Pancreas (tissue), 10 donors: ENCODE results near the gene CCR5. TPM values are rescaled to one million over a fixed set of nuclear protein-coding genes. Genes with fewer than 3 reads are reported as not detected.
A peak's percentile ranks its signal among the peaks of the same experiment; 100 is the strongest.
"Not testable (repeated sequence)": the region's sequence is repeated elsewhere in the genome, so short reads cannot be mapped to it uniquely, and the experiment has no call there.

ENCODE experiments used
- ATAC-seq, 4 donors: fragments of 200-7000 bp; cut with Tn5 transposase; one replicate each; pipeline versions ENCODE4 v1.8.0 to v1.9.1; 2020; ENCODE audit warnings: mild to moderate bottlenecking in 4 of 4, moderate library complexity in 4 of 4
- DNase-seq, 6 donors: peaks; one replicate each; pipeline ENCODE4 v3.0.0-alpha.2; 2020
- FAIRE-seq: peaks from 2 replicates; lab custom pipeline; 2012; peaks lifted over from hg19 to GRCh38; lab: Jason Lieb, UNC
- H3K27ac ChIP-seq, 4 donors: fragments of 200-600 bp; sonication (generic); 1 replicate in 3 of 4; 2 replicates in 1 of 4; pipeline versions ENCODE4 v1.5.0 to v1.8.0; 2020
- H3K27me3 ChIP-seq, 4 donors: fragments of 200-600 bp; one replicate each; pipeline ENCODE4 v1.8.0; 2021
- H3K36me3 ChIP-seq, 3 donors: fragments of 200-600 bp; sonication (generic) in 1 of 3; one replicate each; pipeline versions ENCODE4 v1.5.0 to v1.8.0; 2020 to 2021
- H3K4me1 ChIP-seq, 3 donors: fragments of 200-600 bp; one replicate each; pipeline ENCODE4 v1.8.0; 2021
- H3K4me3 ChIP-seq, 4 donors: fragments of 200-600 bp; sonication (generic) in 2 of 4; one replicate each; pipeline versions ENCODE4 v1.5.0 to v1.8.0; 2020 to 2021
- H3K9me3 ChIP-seq, 4 donors: fragments of 200-600 bp; one replicate each; pipeline ENCODE4 v1.8.0; 2021
- WGBS, 2 donors: extraction: QIAGEN DNeasy Blood & Tissue Kit; methylation state at CpG; one replicate each; pipeline ENCODE4 v1.1.7; 2013; 5-methylcytosine and 5-hydroxymethylcytosine counted together
- intact Hi-C, 3 donors: fragments of 100-400 bp; cut with DNase I; formaldehyde crosslinking; loops; one replicate each; pipeline versions ENCODE4 v1.11.1 to v1.14.2; 2022
- polyA plus RNA-seq, 2 donors: library from polyadenylated mRNA; stranded (reverse); fragments of 200-250 nt; gene quantifications; one replicate each; pipeline ENCODE4 v1.2.3, GENCODE V29; 2013
- total RNA-seq, 6 donors: library from RNA; stranded (reverse); fragmentation: NEBNext Ultra II Directional in 4 of 6; extraction: Animal tissue kit (Norgen Biotek cat#: 25700) in 4 of 6; gene quantifications; one replicate each; pipeline versions ENCODE4 v1.2.1 to v1.2.4, GENCODE V29; 2021 to 2023
- TF ChIP-seq, protein P1 (sequence below), 4 donors: fragments of 200-600 bp; sonication (generic) in 3 of 4; IDR thresholded peaks; one replicate each; pipeline versions ENCODE4 v1.5.0 to v1.8.0; 2021; ENCODE audit warnings: antibody characterized with exemption in 4 of 4
- donor health status: healthy with polysubstance abuse.
- donor health status: DM: no; HTN: no; CAD: no; lungs with moderate emphysema.
- donor health status: DM: no; HTN: no; CAD: no.
- donor health status: control.
- donor health status: control.
- donor health status: Bipolar disorder and iron deficiency.
- donor health status: DM: yes; HTN: yes; CAD: no.
- donor health status: DM: no; HTN: no; CAD: no.
- donor health status: DM: no; HTN: no; CAD: no.
- donor health status: DM: yes; HTN: yes; CAD: no.

The CCR5 gene
- total and polyA plus RNA-seq, 8 donors = 0.12 to 2.0 (median 0.29) TPM

DNA sequence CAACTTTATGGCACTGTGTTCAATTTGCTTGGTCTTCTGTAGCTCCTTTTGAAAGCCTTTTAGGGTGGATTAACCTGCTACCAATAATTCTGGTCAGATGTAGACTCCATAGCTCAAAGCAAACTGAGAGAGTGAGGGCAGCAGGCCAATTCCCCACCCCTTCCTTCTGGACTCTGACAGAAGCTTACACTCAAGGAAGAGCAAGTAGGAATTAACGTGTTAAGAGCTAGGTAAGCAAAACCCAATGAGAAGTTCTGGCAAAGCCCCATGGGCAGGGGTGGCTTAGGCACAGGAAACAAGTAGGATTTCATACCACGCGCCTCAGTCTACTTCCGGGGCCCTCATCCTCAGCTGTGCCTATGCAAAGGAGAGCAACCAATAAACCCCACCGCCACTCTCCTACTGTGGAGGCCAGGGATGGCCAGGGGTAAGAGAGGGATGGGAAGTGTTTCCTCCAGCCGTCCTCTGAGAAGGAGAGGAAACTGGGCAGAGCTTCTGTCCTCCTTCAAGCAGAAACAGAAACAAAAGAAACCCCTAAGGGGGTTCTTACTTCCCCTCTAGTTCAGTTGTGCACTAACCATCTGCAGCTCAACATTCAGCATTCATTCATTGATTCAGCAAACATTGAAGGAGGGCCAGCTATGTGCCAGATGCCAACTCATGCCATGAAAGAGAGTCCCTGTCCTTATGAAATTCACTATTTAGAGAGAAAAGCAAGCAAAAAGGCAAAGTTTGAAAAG is 12.6 kb downstream of the CCR5 start:
- H3K36me3 ChIP-seq = no peaks in the 10 kb centered on the region
- no peak for ATAC-seq
- no peaks in the 10 kb centered on the region for H3K9me3 ChIP-seq
- TF ChIP-seq, protein P1, sequence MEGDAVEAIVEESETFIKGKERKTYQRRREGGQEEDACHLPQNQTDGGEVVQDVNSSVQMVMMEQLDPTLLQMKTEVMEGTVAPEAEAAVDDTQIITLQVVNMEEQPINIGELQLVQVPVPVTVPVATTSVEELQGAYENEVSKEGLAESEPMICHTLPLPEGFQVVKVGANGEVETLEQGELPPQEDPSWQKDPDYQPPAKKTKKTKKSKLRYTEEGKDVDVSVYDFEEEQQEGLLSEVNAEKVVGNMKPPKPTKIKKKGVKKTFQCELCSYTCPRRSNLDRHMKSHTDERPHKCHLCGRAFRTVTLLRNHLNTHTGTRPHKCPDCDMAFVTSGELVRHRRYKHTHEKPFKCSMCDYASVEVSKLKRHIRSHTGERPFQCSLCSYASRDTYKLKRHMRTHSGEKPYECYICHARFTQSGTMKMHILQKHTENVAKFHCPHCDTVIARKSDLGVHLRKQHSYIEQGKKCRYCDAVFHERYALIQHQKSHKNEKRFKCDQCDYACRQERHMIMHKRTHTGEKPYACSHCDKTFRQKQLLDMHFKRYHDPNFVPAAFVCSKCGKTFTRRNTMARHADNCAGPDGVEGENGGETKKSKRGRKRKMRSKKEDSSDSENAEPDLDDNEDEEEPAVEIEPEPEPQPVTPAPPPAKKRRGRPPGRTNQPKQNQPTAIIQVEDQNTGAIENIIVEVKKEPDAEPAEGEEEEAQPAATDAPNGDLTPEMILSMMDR (IDR thresholded peaks at IDR 0.05) = no peak
- H3K27me3 ChIP-seq = no peaks in the 10 kb centered on the region
- H3K4me1 ChIP-seq = no peaks in the 10 kb centered on the region
- 70 to 79% methylated on average over 6 of the region's 6 CpGs for WGBS, 2 donors
- H3K4me3 ChIP-seq = no peak overlapping the region
- DNase-seq = no peak
- H3K27ac ChIP-seq = no peak overlapping the region
- intact Hi-C loops = no loop called here
- FAIRE-seq = no peak

GRCh38 chr3:46383951-46384330 is 13.2 kb downstream of the CCR5 start:
- 56 to 59% methylated on average over 5 of the region's 5 CpGs for WGBS, 2 donors
- H3K27ac ChIP-seq = no peak overlapping the region
- H3K4me3 ChIP-seq = no peak overlapping the region
- intact Hi-C loops = no loop called here
- ATAC-seq = no peak
- no peaks in the 10 kb centered on the region for H3K4me1 ChIP-seq
- H3K27me3 ChIP-seq = no peaks in the 10 kb centered on the region
- TF ChIP-seq, protein P1 (IDR thresholded peaks at IDR 0.05) = no peak
- FAIRE-seq = no peak
- no peak for DNase-seq
- no peaks in the 10 kb centered on the region for H3K9me3 ChIP-seq
- no peaks in the 10 kb centered on the region for H3K36me3 ChIP-seq

DNA sequence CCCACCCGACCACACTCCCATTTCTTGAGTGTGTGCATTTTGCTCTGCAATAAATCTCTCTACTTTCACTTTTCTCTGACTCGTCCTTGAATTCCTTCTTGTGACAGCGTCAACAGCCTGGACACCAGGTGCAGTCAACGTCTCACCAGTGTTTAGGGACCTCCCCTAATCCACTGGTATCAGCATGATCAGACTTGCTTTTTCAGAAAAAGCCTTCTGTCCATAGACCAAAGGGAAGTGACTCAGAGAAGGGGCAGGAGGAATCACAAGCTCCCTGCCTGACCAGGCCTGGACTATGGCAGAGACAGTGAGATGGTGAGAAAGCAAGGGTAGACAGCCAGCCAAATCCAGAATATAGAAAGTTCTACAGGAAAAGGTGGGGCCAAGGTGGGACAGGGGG is 15.5 kb downstream of the CCR5 start:
- no peaks in the 10 kb centered on the region for H3K36me3 ChIP-seq
- H3K4me3 ChIP-seq = no peak overlapping the region
- no peak overlapping the region for H3K27ac ChIP-seq
- no peaks in the 10 kb centered on the region for H3K4me1 ChIP-seq
- TF ChIP-seq, protein P1 (IDR thresholded peaks at IDR 0.05) = no peak
- intact Hi-C loops = no loop called here
- no peaks in the 10 kb centered on the region for H3K9me3 ChIP-seq
- H3K27me3 ChIP-seq = no peaks in the 10 kb centered on the region
- WGBS, 2 donors = 16% methylated on average over 4 of the region's 4 CpGs
- FAIRE-seq = no peak
- peak in 3 of 4 donors; percentile 35 to 83 (median 75) for ATAC-seq
- DNase-seq = no peak

DNA sequence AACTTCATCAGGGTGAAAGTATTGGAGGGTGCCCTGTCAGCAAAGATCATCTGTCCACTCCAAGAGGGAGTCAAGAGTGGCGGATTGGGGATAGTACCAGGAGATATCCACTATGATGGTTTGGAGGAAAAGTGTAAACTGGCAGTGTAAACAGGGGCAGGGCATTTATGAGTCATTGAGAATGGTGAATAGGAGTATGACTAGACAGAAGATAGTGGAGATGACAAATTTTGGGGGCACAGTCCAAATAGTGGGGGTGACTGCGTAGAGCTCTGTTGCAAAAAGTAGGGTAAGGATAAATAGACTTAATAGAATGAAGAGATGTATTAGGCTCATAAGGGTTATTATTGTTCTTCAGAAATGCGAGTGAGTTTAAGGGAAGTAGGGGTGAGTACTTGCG is 18.1 kb downstream of the CCR5 start:
- H3K36me3 ChIP-seq, H3K4me1 ChIP-seq, H3K9me3 ChIP-seq, ATAC-seq, DNase-seq, intact Hi-C loops, H3K4me3 ChIP-seq, H3K27me3 ChIP-seq, FAIRE-seq, H3K27ac ChIP-seq: not testable (repeated sequence)
- WGBS, 2 donors = 86 to 97% methylated on average over 4 of the region's 4 CpGs

DNA sequence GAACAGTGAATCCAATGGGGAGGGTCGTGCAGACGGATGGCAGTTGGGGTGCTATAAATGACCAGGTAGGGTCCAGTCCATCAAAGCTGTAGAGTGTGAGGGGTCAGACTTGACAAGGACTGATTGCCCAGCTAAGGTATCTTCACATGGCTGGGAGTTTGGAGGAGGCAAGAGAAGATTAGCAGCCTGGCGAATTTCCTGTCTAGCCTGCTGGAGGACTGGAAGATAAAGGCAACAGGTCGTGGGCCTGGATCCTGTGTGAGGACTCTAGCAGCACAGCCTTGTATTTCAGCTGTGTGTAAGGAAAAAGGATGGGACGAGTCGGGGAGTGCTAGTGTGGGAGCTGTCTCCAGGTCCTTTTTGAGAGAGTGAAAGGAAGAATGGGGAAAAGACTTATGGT is 18.6 kb downstream of the CCR5 start:
- no peak for ATAC-seq
- DNase-seq = no peak
- Histone ChIP-seq H3K4me1 (no peaks in the 10 kb centered on the region), H3K4me3 (no peak overlapping the region), H3K9me3 (no peaks in the 10 kb centered on the region), H3K36me3 (no peaks in the 10 kb centered on the region), H3K27ac (no peak overlapping the region), H3K27me3 (no peaks in the 10 kb centered on the region)
- intact Hi-C loops = no loop called here
- no peak for FAIRE-seq
- TF ChIP-seq, protein P1 (IDR thresholded peaks at IDR 0.05) = no peak
- 73 to 78% methylated on average over 6 of the region's 6 CpGs for WGBS, 2 donors

DNA sequence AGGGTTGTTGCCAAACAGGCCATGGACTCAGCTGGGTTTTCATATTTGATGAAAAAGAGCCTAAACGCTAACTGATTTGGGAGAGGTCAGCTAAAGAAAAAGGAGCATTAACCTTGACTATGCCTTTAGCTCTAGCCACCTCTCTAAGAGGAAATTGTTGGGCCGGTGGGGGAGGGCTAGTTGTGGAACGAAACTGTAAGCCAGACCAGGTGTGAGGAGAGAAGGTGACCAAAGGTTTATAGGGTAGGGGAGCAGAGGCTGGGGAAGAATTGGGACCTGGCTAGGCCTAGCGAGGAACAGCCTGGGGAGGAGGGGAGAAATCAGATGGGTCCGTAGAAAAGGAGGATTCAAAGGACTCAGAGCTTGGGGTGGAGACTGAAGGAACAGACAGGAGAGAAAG is 20.8 kb downstream of the CCR5 start:
- ATAC-seq, H3K4me1 ChIP-seq, H3K27ac ChIP-seq, H3K9me3 ChIP-seq, H3K36me3 ChIP-seq, H3K27me3 ChIP-seq, FAIRE-seq, H3K4me3 ChIP-seq, intact Hi-C loops, DNase-seq: not testable (repeated sequence)
- 84 to 88% methylated on average over 5 of the region's 5 CpGs for WGBS, 2 donors
